ENCODE results near the gene VAMP8.
"Not testable (repeated sequence)": the region's sequence is repeated elsewhere in the genome, so short reads cannot be mapped to it uniquely, and the experiment has no call there.

VAMP8 gene

DNA sequence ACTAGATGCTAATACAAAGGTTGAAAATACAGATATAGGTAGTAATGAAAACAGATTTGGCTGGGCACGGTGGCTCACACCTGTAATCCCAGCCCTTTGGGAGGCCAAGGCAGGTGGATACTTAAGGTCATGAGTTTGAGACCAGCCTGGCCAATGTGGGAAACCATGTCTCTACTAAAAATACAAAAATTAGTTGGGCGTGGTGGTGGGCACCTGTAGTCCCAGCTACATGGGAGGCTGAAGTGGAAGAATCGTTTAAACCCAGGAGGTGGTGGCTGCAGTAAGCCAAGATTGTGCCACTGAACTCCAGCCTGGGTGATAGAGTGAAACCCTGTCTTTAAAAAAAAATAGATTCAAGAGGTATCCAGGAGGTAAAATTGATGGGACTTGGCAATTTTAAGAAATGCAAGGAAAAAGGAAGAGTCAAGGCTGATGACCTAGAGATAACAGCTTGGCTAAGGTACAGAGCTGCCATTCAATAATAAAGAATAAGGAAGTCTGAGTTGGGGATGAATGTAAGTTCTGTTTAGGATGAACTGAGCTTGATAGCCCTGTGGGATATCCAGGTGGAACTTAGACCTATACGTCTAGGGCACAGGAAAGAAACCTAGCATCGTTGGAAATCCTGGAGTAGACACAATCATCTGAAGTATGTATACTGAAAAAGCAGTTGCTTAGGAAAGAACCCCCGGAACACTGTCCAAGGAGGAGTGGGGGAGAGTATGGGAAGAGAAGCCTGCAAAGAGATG is 29.4 kb upstream of the VAMP8 start:
- Histone ChIP-seq H3K4me3 (ENCODE audit: low read depth, low read length) (no peak overlapping the region), H3K27ac (ENCODE audit: low read depth, low read length) (no peak overlapping the region), H3K27me3 (ENCODE audit: control insufficient read depth, insufficient read depth, low read length) (no peaks in the 10 kb centered on the region), H3K4me1 (ENCODE audit: control insufficient read depth, insufficient read depth, low read length) (no peaks in the 10 kb centered on the region; the same call in 1 of the 2 replicates), H3K9me3 (ENCODE audit: control insufficient read depth, insufficient read depth, low read depth, low read length) (no peaks in the 10 kb centered on the region), H3K36me3 (ENCODE audit: control insufficient read depth, insufficient read depth, low read length) (peaks cover 78% of the 10 kb centered on the region), H3K9ac (ENCODE audit: low read length) (no peak overlapping the region)

DNA sequence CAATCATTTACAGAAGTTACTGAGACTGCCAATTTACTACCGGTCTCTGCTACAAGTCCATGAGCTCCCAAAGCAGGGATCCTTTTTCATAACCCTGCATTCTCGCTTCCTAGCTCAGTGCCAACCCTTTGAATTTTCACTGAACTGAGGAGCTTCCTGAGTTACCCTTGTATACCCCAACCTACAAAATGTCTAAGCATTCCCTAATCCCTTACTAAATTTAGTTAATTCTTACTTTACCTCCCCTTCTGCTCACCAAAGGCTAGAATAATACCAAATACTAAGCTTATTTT is 28.8 kb upstream of the VAMP8 start:
- H3K27ac ChIP-seq (ENCODE audit: low read depth, low read length) = no peak overlapping the region
- H3K9ac ChIP-seq (ENCODE audit: low read length) = no peak overlapping the region
- H3K4me3 ChIP-seq (ENCODE audit: low read depth, low read length) = no peak overlapping the region
- no peaks in the 10 kb centered on the region; the same call in 1 of the 2 replicates for H3K4me1 ChIP-seq (ENCODE audit: control insufficient read depth, insufficient read depth, low read length)
- no peaks in the 10 kb centered on the region for H3K27me3 ChIP-seq (ENCODE audit: control insufficient read depth, insufficient read depth, low read length)
- no peaks in the 10 kb centered on the region for H3K9me3 ChIP-seq (ENCODE audit: control insufficient read depth, insufficient read depth, low read depth, low read length)
- H3K36me3 ChIP-seq (ENCODE audit: control insufficient read depth, insufficient read depth, low read length) = peaks cover 77% of the 10 kb centered on the region

DNA sequence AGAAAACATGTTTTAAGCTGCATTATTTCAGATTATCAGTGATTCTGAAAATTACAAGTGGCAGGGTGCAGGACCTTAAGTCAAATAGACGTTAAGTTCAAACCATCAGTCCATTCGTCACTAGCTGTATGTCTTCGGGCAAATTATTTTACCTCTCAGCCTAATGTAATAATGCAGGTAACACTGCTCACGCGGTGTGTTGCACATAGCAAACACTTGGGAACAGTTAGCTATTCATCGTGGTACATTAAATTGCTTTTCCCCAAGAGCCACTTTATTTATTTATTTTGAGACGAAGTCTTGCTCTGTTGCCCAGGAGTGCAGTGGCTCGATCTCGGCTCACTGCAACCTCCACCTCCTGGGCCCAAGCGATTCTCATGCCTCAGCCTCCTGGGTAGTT is 28.3 kb upstream of the VAMP8 start:
- H3K9me3 ChIP-seq (ENCODE audit: control insufficient read depth, insufficient read depth, low read depth, low read length) = no peaks in the 10 kb centered on the region
- H3K4me1 ChIP-seq (ENCODE audit: control insufficient read depth, insufficient read depth, low read length) = no peaks in the 10 kb centered on the region; the same call in 1 of the 2 replicates
- H3K4me3 ChIP-seq (ENCODE audit: low read depth, low read length) = no peak overlapping the region
- H3K27ac ChIP-seq (ENCODE audit: low read depth, low read length) = no peak overlapping the region
- H3K36me3 ChIP-seq (ENCODE audit: control insufficient read depth, insufficient read depth, low read length) = peaks cover 76% of the 10 kb centered on the region
- no peak overlapping the region for H3K9ac ChIP-seq (ENCODE audit: low read length)
- no peaks in the 10 kb centered on the region for H3K27me3 ChIP-seq (ENCODE audit: control insufficient read depth, insufficient read depth, low read length)

DNA sequence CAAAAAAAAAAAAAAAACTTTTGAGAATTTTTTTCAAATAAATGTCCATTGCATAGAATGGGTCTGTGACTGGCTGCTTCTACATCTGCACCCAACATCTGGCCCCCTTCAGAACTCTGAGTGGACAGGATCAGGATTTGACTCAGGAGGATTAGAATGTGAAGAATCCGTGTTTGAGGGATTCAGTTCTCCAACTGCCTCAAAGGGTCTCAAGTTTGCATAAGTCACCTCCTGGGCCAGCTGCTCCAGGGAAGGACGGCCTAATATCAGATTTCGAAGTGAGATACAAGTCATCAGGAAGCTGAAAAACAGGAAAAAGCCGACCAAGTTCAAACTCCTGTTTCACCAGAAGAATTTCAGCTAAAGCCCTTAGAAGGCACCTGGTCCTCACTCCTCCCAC is 27.6 kb upstream of the VAMP8 start:
- H3K9me3 ChIP-seq (ENCODE audit: control insufficient read depth, insufficient read depth, low read depth, low read length) = no peaks in the 10 kb centered on the region
- H3K27ac ChIP-seq (ENCODE audit: low read depth, low read length) = no peak overlapping the region
- no peak overlapping the region for H3K9ac ChIP-seq (ENCODE audit: low read length)
- H3K27me3 ChIP-seq (ENCODE audit: control insufficient read depth, insufficient read depth, low read length) = no peaks in the 10 kb centered on the region
- H3K4me3 ChIP-seq (ENCODE audit: low read depth, low read length) = no peak overlapping the region
- H3K36me3 ChIP-seq (ENCODE audit: control insufficient read depth, insufficient read depth, low read length) = peaks cover 76% of the 10 kb centered on the region
- H3K4me1 ChIP-seq (ENCODE audit: control insufficient read depth, insufficient read depth, low read length) = no peaks in the 10 kb centered on the region; the same call in 1 of the 2 replicates

DNA sequence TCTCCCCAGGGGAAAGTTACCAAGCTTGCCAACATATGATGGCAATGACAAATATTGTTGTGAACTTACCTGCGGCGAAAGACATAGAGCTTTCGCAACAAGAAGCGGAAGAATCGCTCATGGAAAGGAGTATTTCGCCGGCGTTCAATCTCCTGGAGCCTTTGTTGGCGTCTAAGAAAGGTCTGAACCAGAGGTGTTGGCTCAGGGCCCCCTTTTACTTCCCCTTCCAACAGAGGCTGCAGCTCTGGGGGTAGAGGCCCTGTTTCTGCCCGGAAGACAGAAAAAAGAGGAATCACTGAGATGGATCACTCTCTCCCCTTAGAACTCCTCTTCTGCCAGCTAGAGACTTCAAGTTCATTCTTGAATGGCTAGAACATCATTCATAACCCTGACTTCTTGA is 26.9 kb upstream of the VAMP8 start:
- no peak overlapping the region for H3K4me3 ChIP-seq (ENCODE audit: low read depth, low read length)
- H3K27me3 ChIP-seq (ENCODE audit: control insufficient read depth, insufficient read depth, low read length) = no peaks in the 10 kb centered on the region
- H3K36me3 ChIP-seq (ENCODE audit: control insufficient read depth, insufficient read depth, low read length) = peaks cover 76% of the 10 kb centered on the region
- no peak overlapping the region for H3K27ac ChIP-seq (ENCODE audit: low read depth, low read length)
- H3K9ac ChIP-seq (ENCODE audit: low read length) = no peak overlapping the region
- H3K9me3 ChIP-seq (ENCODE audit: control insufficient read depth, insufficient read depth, low read depth, low read length) = no peaks in the 10 kb centered on the region
- H3K4me1 ChIP-seq (ENCODE audit: control insufficient read depth, insufficient read depth, low read length) = no peaks in the 10 kb centered on the region; the same call in 1 of the 2 replicates

DNA sequence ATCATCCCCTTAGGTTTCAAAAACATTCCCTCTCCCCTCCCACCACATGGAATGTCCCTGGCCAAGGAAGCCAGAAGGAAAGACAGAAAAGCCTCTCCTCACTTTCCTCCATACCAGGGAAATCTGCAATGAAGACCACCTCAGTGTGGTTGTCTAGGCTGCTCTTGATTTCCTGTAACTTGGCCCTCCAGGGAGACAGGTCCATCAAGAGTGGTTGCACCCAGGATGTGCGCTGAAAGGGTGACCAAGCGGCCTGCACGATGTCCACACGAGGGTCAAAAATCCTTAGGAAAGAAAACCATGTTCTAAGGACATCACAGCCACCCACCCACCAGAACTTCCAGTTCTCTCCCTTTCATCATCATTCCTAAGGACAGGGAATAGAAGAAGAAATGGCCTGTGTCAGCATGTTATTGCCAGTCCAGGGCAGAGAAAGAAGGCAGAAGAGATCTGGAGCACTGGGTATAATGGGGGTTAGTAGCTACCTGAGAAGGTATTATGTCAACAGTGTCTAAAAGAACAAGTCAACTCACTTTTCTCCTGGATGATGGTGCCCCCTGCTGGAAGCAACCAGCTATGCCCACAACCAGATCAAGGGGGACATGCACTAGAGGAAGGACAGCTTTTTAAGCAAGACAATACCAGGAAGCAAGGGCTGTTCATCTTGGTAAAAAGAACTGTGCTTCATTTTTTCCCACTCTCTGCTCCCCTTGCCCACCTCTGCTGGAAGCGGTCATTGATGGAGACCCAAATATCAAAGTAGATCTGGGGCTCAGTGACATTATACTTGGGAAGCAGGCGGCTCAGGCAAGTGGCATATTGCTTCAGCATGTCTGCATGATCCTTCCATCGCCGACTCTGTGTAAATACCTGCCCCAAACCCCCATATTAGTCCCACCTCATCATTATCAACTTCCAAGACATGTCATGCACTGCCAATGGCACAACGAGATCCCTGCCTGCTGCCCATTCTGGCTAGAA is 25.4 kb upstream of the VAMP8 start:
- Histone ChIP-seq H3K4me1 (ENCODE audit: control insufficient read depth, insufficient read depth, low read length) (no peaks in the 10 kb centered on the region), H3K9me3 (ENCODE audit: control insufficient read depth, insufficient read depth, low read depth, low read length) (no peaks in the 10 kb centered on the region), H3K27me3 (ENCODE audit: control insufficient read depth, insufficient read depth, low read length) (no peaks in the 10 kb centered on the region), H3K36me3 (ENCODE audit: control insufficient read depth, insufficient read depth, low read length) (peaks cover 83% of the 10 kb centered on the region), H3K9ac (ENCODE audit: low read length) (no peak overlapping the region), H3K27ac (ENCODE audit: low read depth, low read length) (no peak overlapping the region), H3K4me3 (ENCODE audit: low read depth, low read length) (no peak overlapping the region)

DNA sequence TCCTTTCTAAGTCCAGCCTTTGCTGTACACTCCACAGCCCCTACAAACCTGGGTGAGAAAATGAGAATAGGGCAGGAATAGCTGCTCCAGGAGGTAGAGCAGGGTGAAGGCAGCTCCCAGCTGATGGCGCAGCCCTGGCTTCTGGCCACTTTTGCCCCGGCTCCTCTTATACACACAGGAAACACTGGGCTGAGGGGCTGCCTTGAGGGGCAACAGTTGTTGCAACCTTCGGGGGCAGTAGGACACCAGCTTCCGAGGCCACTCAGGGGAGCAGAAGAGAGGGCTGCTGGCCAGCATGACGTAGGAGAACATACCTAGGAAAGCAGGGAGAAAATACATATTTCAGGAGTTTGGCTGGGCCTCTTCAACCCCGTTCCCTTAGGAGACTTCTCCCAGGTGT is 24.2 kb upstream of the VAMP8 start:
- Histone ChIP-seq H3K9me3 (ENCODE audit: control insufficient read depth, insufficient read depth, low read depth, low read length) (no peaks in the 10 kb centered on the region), H3K9ac (ENCODE audit: low read length) (no peak overlapping the region), H3K4me1 (ENCODE audit: control insufficient read depth, insufficient read depth, low read length) (no peaks in the 10 kb centered on the region), H3K27me3 (ENCODE audit: control insufficient read depth, insufficient read depth, low read length) (no peaks in the 10 kb centered on the region), H3K4me3 (ENCODE audit: low read depth, low read length) (no peak overlapping the region), H3K27ac (ENCODE audit: low read depth, low read length) (no peak overlapping the region), H3K36me3 (ENCODE audit: control insufficient read depth, insufficient read depth, low read length) (peaks cover 85% of the 10 kb centered on the region)

DNA sequence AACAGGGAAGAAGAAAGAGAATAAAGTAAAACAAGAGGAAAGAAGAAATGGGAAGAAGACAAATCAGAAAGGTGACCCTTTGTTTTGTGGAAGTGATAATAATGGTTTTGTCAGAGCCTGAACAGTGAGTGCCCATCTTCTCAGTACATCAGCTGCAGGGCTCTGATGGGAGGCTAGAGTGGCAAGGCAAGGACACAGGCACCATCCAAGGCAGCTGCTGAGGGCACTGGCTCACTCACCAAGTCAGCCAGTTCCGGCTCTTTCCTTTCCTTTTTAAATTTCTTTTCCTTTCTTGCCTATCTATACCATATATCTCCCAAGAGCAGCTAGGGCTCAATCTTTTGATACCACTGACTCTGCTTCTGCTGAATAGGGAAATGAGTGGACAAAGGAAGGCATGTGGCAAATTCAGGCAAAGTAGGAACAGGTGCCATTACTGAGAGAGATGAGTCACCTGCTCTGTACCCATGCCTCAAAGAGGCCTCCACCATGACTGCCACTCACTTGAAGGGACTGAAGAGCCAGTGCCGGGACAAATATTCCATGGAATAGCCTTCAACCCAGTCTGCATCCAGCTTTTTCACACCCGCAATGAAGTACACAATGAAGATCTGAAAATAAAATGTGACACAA is 22.3 kb upstream of the VAMP8 start:
- Histone ChIP-seq H3K27ac (ENCODE audit: low read depth, low read length) (no peak overlapping the region), H3K36me3 (ENCODE audit: control insufficient read depth, insufficient read depth, low read length) (peaks cover 84% of the 10 kb centered on the region), H3K27me3 (ENCODE audit: control insufficient read depth, insufficient read depth, low read length) (no peaks in the 10 kb centered on the region), H3K4me1 (ENCODE audit: control insufficient read depth, insufficient read depth, low read length) (no peaks in the 10 kb centered on the region), H3K4me3 (ENCODE audit: low read depth, low read length) (no peak overlapping the region), H3K9me3 (ENCODE audit: control insufficient read depth, insufficient read depth, low read depth, low read length) (no peaks in the 10 kb centered on the region), H3K9ac (ENCODE audit: low read length) (no peak overlapping the region)

DNA sequence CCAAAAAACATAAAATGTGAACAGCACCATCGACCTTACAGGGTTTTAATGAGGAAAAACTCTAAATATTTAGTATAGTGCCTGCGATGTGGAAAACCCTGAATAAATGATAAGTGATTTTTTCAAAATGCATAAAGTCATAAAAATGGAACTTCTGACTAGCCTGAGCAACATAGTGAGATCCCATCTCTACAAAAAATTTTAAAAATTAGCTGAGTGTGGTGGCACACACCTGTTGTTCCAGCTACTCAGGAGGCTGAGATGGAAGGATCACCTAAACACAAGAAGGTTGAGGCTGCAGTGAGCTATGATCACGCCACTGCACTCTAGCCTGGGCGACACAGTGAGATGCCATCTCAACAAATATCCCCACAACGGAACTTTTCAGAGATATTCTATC is 20.3 kb upstream of the VAMP8 start:
- Histone ChIP-seq H3K27ac (ENCODE audit: low read depth, low read length) (no peak overlapping the region), H3K9me3 (ENCODE audit: control insufficient read depth, insufficient read depth, low read depth, low read length) (no peaks in the 10 kb centered on the region), H3K4me3 (ENCODE audit: low read depth, low read length) (no peak overlapping the region), H3K4me1 (ENCODE audit: control insufficient read depth, insufficient read depth, low read length) (peaks cover 3% of the 10 kb centered on the region; the same call in 1 of the 2 replicates), H3K9ac (ENCODE audit: low read length) (no peak overlapping the region), H3K36me3 (ENCODE audit: control insufficient read depth, insufficient read depth, low read length) (peaks cover 65% of the 10 kb centered on the region), H3K27me3 (ENCODE audit: control insufficient read depth, insufficient read depth, low read length) (no peaks in the 10 kb centered on the region)

DNA sequence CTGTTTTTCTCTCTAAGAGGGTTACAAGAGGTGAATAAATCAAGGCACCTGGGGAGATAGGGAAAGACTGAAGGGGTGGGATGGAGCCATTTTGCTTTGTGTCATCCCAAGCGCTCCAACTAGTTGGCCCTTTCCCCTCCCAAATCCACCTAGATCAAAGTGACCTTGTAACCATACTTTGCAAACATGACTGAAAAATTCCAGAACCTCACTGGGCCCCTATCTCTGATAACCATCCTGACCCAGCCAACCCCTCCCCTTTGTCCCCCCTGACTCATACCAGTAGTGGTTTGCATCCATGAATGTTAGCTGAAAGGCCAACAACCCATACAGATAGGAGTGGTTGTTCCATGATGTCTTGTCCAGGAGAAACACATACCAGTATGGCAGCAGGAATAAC is 19.2 kb upstream of the VAMP8 start:
- Histone ChIP-seq H3K4me3 (ENCODE audit: low read depth, low read length) (no peak overlapping the region), H3K27me3 (ENCODE audit: control insufficient read depth, insufficient read depth, low read length) (no peaks in the 10 kb centered on the region), H3K27ac (ENCODE audit: low read depth, low read length) (no peak overlapping the region), H3K36me3 (ENCODE audit: control insufficient read depth, insufficient read depth, low read length) (peaks cover 55% of the 10 kb centered on the region), H3K9ac (ENCODE audit: low read length) (no peak overlapping the region), H3K4me1 (ENCODE audit: control insufficient read depth, insufficient read depth, low read length) (peaks cover 3% of the 10 kb centered on the region; the same call in 1 of the 2 replicates), H3K9me3 (ENCODE audit: control insufficient read depth, insufficient read depth, low read depth, low read length) (no peaks in the 10 kb centered on the region)

DNA sequence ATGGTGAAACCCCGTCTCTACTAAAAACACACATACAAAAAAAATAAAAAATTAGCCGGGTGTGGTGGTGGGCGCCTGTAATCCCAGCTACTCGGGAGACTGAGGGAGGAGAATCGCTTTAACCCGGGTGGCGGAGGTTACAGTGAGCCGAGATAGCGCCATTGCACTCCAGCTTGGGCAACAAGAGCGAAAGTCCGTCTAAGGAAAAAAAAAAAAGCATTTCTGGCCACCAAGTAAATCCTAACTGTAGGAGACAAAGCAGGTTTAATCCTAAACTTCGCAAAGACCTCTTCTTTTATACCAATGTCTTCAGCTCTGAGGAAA is 17.0 kb upstream of the VAMP8 start:
- H3K4me3 ChIP-seq (ENCODE audit: low read depth, low read length) = peak overlapping the region; percentile 90
- not testable (repeated sequence) for H3K27me3 ChIP-seq (ENCODE audit: control insufficient read depth, insufficient read depth, low read length); H3K27ac ChIP-seq (ENCODE audit: low read depth, low read length); H3K9me3 ChIP-seq (ENCODE audit: control insufficient read depth, insufficient read depth, low read depth, low read length); H3K4me1 ChIP-seq (ENCODE audit: control insufficient read depth, insufficient read depth, low read length)
- peaks cover 35% of the 10 kb centered on the region for H3K36me3 ChIP-seq (ENCODE audit: control insufficient read depth, insufficient read depth, low read length)
- peak overlapping the region; percentile 82 for H3K9ac ChIP-seq (ENCODE audit: low read length)
